ENCODE data around the gene CENPP. TPM values are rescaled to one million over a fixed set of nuclear protein-coding genes. Genes with fewer than 3 reads are reported as not detected.

The CENPP gene
- 3.3 TPM for total RNA-seq
- long read RNA-seq, partial matches to known transcripts: 0 of 1 reads
- long read RNA-seq, other reads (novel, unspliced or antisense): 1 of 1 reads

- intact Hi-C loops (cut with DNase I): loop anchor here (1.0 to 10.0 kb wide), 3 partner anchors 32 to 439 kb away; partner anchors contain the start of genes BICD2 and IARS1
- DNase-seq (ENCODE audit: missing footprints) (peak; percentile 93), ATAC-seq (peak; percentile 98)
Observed at GRCh38 chr9:92325269-92325990, at the start of gene CENPP, which contains the start of gene NOL8. Gene CENPP (plus strand): TSS chr9:92325953. Gene NOL8 (minus strand): TSS chr9:92325350. CDS start chr9:92324161, 1,189 bp downstream.

- intact Hi-C loops (cut with DNase I): no loop called here
- ATAC-seq (no peak), DNase-seq (ENCODE audit: missing footprints) (no peak)
Observed at GRCh38 chr9:92276331-92277032, 49.3 kb upstream of the CENPP start.

- intact Hi-C loops (cut with DNase I): no loop called here
- ATAC-seq: no peak
- DNase-seq (ENCODE audit: missing footprints): no peak
Observed at GRCh38 chr9:92278110-92278509, 47.6 kb upstream of the CENPP start.

- no peak for ATAC-seq
- intact Hi-C loops (cut with DNase I): no loop called here
- DNase-seq (ENCODE audit: missing footprints): no peak
Observed at GRCh38 chr9:92279302-92279701, 46.5 kb upstream of the CENPP start.

GRCh38 chr9:92289708-92290390 is 35.9 kb upstream of the CENPP start:
- DNase-seq (ENCODE audit: missing footprints): no peak
- intact Hi-C loops (cut with DNase I): loop anchor here (5.0 to 10.0 kb wide), 2 partner anchors 38 to 155 kb away; no protein-coding TSS in a partner anchor
- no peak for ATAC-seq

- ATAC-seq (no peak), DNase-seq (ENCODE audit: missing footprints) (no peak)
- intact Hi-C loops (cut with DNase I): loop anchor here (5.0 to 10.0 kb wide), 2 partner anchors 39 to 156 kb away; no protein-coding TSS in a partner anchor
Observed at GRCh38 chr9:92290785-92291429, 34.8 kb upstream of the CENPP start.

DNA sequence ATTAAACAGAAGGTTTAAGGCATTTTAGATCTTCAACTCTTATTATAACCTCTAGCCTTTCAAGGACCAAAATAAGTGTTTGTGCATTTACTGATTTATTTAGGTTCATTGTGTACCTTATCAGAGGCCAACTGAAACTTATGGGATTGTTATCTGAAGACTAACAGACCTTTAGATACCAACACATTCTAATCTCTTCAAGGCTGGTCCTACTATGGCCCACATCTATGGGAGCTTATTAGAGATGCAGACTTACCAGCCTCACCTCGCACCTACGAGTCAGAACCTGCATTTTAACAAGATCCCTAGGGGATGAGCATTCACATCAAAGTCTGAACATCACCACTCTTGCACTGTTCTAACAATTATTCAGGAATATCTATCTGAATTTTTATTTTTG is 34.2 kb upstream of the CENPP start:
- ATAC-seq (no peak), DNase-seq (ENCODE audit: missing footprints) (no peak)
- intact Hi-C loops (cut with DNase I): loop anchor here (5.0 to 10.0 kb wide), 2 partner anchors 39 to 157 kb away; no protein-coding TSS in a partner anchor

GRCh38 chr9:92292338-92293074 is 33.2 kb upstream of the CENPP start:
- no peak for ATAC-seq
- DNase-seq (ENCODE audit: missing footprints): no peak
- intact Hi-C loops (cut with DNase I): loop anchor here (1.0 to 10.0 kb wide), 3 partner anchors 33 to 158 kb away; partner anchors contain the start of genes CENPP and NOL8

DNA sequence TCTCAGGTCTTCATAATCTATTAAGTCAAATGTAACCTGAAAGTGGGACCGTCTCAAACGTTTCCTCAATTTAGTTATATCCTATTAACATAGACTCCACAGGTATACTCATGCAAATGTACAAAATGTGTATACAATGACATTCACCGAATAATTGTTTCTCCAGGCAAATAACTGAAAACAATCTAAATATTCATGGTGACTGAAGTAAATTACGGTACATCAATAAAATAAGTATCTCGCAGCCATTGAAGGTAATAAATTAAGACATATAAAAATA is 32.7 kb upstream of the CENPP start:
- ATAC-seq: no peak
- DNase-seq (ENCODE audit: missing footprints): no peak
- intact Hi-C loops (cut with DNase I): loop anchor here (1.0 to 10.0 kb wide), 3 partner anchors 32 to 158 kb away; partner anchors contain the start of genes CENPP and NOL8

GRCh38 chr9:92293452-92294296 is 32.1 kb upstream of the CENPP start, which contains the start of gene IARS1:
Gene IARS1 (minus strand): TSS chr9:92293697. CDS start chr9:92289419, 4,278 bp downstream.
- peak; percentile 100 for ATAC-seq
- intact Hi-C loops (cut with DNase I): loop anchor here (1.0 to 10.0 kb wide), 3 partner anchors 32 to 159 kb away; partner anchors contain the start of genes CENPP and NOL8
- DNase-seq (ENCODE audit: missing footprints): peak; percentile 99

GRCh38 chr9:92294297-92294676 is 31.5 kb upstream of the CENPP start:
- DNase-seq (ENCODE audit: missing footprints) (no peak), ATAC-seq (no peak)
- intact Hi-C loops (cut with DNase I): loop anchor here (5.0 to 10.0 kb wide), 2 partner anchors 42 to 159 kb away; no protein-coding TSS in a partner anchor

GRCh38 chr9:92295240-92295790 is 30.4 kb upstream of the CENPP start:
- DNase-seq (ENCODE audit: missing footprints): no peak
- intact Hi-C loops (cut with DNase I): loop anchor here (10.0 kb wide), 1 partner anchor 161 kb away; no protein-coding TSS in a partner anchor
- no peak for ATAC-seq

- intact Hi-C loops (cut with DNase I): loop anchor here (10.0 kb wide), 1 partner anchor 161 kb away; no protein-coding TSS in a partner anchor
- no peak for DNase-seq (ENCODE audit: missing footprints)
Observed at GRCh38 chr9:92295827-92296258, 29.9 kb upstream of the CENPP start.

GRCh38 chr9:92297611-92298010 is 28.1 kb upstream of the CENPP start:
- intact Hi-C loops (cut with DNase I): loop anchor here (10.0 kb wide), 1 partner anchor 163 kb away; no protein-coding TSS in a partner anchor
- ATAC-seq: no peak
- no peak for DNase-seq (ENCODE audit: missing footprints)

More at GRCh38 chr9:92295827-92296258, 29.9 kb upstream of the CENPP start:
- ATAC-seq: no peak

- ATAC-seq (no peak), DNase-seq (ENCODE audit: missing footprints) (no peak)
- intact Hi-C loops (cut with DNase I): loop anchor here (10.0 kb wide), 1 partner anchor 163 kb away; no protein-coding TSS in a partner anchor
Observed at GRCh38 chr9:92298036-92298435, 27.7 kb upstream of the CENPP start.

GRCh38 chr9:92299116-92299515 is 26.6 kb upstream of the CENPP start:
- no peak for ATAC-seq
- intact Hi-C loops (cut with DNase I): loop anchor here (10.0 kb wide), 1 partner anchor 164 kb away; no protein-coding TSS in a partner anchor

More at GRCh38 chr9:92299116-92299515, 26.6 kb upstream of the CENPP start:
- no peak for DNase-seq (ENCODE audit: missing footprints)
